ENCODE measurements around the gene ADAMTS15. TPM values are rescaled to one million over a fixed set of nuclear protein-coding genes. Genes with fewer than 3 reads are reported as not detected.
A peak's percentile ranks its signal among the peaks of the same experiment; 100 is the strongest.

Gene ADAMTS15, protein sequence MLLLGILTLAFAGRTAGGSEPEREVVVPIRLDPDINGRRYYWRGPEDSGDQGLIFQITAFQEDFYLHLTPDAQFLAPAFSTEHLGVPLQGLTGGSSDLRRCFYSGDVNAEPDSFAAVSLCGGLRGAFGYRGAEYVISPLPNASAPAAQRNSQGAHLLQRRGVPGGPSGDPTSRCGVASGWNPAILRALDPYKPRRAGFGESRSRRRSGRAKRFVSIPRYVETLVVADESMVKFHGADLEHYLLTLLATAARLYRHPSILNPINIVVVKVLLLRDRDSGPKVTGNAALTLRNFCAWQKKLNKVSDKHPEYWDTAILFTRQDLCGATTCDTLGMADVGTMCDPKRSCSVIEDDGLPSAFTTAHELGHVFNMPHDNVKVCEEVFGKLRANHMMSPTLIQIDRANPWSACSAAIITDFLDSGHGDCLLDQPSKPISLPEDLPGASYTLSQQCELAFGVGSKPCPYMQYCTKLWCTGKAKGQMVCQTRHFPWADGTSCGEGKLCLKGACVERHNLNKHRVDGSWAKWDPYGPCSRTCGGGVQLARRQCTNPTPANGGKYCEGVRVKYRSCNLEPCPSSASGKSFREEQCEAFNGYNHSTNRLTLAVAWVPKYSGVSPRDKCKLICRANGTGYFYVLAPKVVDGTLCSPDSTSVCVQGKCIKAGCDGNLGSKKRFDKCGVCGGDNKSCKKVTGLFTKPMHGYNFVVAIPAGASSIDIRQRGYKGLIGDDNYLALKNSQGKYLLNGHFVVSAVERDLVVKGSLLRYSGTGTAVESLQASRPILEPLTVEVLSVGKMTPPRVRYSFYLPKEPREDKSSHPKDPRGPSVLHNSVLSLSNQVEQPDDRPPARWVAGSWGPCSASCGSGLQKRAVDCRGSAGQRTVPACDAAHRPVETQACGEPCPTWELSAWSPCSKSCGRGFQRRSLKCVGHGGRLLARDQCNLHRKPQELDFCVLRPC
- total RNA-seq, result 2.0 TPM

- peak; percentile 93 for ATAC-seq
Measured at GRCh38 chr11:130448416-130449309, at the start of gene ADAMTS15. Gene ADAMTS15, plus strand, starts transcription at chr11:130448645. Its CDS starts 329 bp downstream, at chr11:130448974.

- ATAC-seq, result no peak
Measured at GRCh38 chr11:130399196-130399595, 49.2 kb upstream of the ADAMTS15 start.

GRCh38 chr11:130400781-130401483, 47.5 kb upstream of the ADAMTS15 start:
- no peak for ATAC-seq

DNA sequence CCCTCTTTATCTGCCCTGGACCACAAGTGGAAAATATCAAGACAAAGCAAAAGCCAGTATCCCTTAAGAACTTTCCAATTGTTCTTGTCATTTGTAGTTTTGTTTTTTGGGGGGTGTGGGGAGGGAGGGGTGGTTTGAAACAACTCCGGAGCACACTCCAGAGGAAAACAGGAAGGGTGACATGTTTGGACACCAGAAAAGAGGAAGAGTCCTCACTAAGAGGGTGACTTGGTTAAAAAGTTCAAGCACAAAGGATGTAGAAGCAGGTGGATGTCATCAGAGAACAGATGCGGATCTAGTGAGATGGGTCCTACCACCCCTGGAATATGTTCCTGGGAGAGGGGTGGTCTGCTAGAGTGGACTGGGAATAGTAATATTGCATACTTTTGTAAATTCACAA, 45.9 kb upstream of the ADAMTS15 start:
- no peak for ATAC-seq

DNA sequence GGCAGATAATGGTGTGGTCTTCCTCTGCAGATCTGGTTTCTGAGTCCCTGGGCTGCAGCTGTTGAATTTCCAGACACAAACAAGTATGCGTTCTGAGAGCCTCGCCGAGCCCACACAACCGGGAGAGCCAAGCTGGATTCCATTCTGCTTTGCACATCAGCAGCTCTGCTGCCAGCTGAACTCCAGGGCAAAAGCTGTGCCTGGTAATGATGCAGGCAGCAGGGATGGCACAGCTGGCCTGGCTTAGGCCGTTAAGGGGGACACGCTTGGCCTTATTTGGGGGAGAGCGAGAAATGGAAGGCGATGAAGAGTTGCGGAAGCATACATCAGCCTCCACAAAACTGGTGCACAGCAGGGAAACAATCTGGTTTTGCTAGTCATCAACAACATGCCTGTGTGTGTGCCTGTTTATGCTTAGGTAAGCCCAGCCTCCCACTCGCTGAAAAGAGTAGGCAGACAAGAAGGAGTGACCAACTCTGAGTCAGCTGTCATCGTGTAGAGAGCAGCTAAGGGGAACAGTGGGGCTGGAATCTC, 45.1 kb upstream of the ADAMTS15 start:
- ATAC-seq, result peak; percentile 86

GRCh38 chr11:130403967-130404366, 44.5 kb upstream of the ADAMTS15 start:
- no peak for ATAC-seq

GRCh38 chr11:130404727-130405126, 43.7 kb upstream of the ADAMTS15 start:
- ATAC-seq, result no peak

DNA sequence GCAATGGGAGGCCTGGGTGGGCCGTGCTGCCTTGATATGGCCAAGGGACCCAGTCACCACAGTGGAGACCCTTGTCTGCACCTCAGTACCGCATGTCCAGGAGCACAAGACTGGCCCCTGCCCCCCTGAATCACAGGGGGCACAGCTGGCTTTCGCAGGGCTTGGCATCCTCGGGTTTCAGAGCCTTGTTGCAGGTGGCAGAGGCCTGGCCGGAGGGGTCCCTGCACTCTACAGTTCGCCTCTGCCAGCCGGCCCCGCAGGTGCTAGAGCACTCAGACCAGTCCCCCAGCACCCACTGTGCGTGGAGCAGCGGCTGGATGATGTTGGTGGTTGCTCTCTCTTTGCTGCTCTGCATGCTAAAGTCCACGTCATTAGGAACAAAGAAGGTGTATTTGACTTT, 43.0 kb upstream of the ADAMTS15 start:
- no peak for ATAC-seq

DNA sequence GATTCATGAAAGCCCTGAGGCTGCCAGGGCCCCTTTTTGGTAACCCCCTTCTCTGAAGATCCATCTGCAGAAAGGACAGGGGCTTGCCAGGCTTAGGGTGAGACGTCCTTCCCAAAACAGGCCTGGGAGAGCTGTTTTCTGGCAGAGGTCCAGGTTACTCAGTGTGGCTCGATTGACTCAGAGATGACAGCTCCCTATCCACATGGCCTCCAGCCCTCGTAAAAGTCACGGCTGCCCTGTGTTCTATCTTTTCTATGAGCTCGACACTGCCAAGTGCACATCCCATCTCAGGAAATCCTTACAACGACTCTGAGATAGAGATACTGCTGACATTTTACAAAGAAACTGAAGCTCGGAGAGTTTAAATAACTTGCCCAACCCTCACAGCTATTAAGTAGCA, 40.5 kb upstream of the ADAMTS15 start:
- ATAC-seq, result peak; percentile 62

DNA sequence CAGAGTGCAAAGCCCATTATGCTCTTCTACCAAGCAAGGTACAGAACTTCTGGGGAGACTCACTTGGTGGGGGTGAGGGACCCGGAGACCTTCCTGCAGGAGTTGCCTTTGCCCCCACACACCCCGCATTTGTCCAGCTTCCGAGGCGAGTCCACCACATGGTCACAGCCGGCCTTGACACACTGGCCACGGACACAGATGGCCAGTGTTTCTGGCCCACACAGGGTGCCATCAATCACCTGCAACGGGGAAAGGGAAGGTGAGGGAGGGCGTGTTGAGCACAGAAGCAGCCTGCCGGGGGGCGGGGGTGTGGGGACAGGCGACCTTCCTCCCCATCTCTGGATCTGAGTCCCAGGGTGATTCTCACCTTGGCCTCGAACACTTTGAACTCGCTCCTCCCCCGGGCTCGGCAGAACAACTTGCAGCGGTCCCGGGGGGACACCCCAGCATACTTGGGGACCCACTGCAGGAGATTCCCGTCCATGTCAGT, 40.0 kb upstream of the ADAMTS15 start:
- no peak for ATAC-seq

DNA sequence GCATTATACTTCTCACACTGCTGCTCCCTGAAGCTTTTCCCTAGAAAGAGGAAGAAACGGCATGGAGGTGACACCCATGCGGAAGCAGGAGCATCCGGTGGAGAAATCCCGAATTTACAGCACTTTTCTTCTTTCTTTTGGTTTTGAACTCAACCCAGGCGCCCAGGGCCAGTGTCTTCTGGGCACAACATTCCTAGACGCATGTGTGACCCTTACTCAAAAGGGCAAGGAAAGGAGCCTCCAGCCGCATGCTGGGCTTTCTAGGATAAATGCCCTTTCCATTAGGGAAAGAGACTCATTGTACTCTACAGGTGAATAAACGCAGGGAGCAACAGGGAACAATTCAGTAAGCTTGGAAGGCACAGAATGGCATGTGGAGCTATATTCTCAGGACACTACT, 39.5 kb upstream of the ADAMTS15 start:
- ATAC-seq, result no peak

- no peak for ATAC-seq
Measured at GRCh38 chr11:130409594-130410388, 38.7 kb upstream of the ADAMTS15 start.

DNA sequence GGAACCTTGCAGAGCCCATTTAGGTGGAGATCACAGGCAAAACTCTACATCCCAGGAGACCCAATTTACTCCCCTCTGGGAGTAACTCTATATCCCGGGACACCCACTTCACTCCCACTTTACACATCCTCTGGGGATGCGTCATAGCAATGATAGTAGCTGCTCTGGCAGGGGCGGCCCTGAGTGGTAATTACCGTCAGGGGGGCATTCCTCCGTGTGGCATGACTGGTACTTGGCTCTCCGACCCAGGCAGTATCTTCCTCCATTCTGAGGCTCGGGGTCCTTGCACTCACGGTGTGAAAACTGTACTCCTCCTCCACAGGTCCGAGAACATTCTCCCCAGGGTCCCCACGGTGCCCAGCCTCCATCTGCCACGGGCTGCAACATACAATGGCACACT, 37.2 kb upstream of the ADAMTS15 start:
- ATAC-seq, result no peak

- ATAC-seq, result peak; percentile 87
Measured at GRCh38 chr11:130413405-130414106, 34.9 kb upstream of the ADAMTS15 start.

GRCh38 chr11:130414107-130415080, 34.1 kb upstream of the ADAMTS15 start:
- peak; percentile 35 for ATAC-seq

DNA sequence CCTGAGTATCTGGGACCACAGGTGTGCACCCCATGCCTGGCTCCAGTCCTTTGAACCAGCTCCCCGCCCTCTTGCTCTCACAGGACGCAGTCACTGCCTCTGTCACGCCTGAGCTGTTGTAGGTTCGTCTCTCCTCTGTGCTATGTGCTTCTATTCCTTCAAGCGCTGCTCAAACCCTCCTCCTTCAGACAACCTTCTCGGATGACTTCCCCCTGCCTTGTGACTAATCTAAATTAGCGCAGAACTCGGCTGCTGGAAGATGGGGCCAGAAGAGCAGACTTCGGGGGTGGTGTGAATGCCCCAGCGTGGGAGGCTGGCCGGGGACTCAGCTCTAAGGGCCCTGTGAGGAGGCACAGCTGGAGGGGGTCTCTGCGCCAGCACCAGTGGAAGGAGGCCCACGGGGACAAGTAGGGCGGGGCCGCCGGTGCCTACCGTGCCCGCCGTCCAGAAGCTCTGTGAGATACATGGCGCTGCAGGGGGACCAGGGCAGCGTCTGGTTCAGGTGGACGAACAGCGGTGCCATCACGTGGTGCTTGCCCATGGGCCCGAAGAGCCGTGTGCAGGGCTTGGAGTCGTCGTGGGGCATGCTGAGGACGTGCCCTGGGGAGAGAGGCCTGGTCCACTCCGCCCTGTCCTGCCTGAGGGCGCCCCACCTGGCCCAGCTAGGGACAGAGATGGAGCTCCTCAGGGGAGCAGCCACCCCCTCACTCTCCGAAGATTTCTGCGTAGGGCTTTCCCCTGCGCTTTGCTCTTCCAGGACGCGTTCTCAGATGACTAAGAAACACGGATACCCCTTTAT, 32.5 kb upstream of the ADAMTS15 start:
- no peak for ATAC-seq

- no peak for ATAC-seq
Measured at GRCh38 chr11:130416530-130416882, 31.9 kb upstream of the ADAMTS15 start.

- no peak for ATAC-seq
Measured at GRCh38 chr11:130416906-130417305, 31.5 kb upstream of the ADAMTS15 start.

All from esophagus mucosa (tissue), 1 donor.